GM23338 (cell line): ENCODE results near the gene PRKAR1B.

ENCODE experiments used
- EZH2 ChIP-seq: fragments of 200-600 bp; sonication (generic); IDR thresholded peaks from one replicate; pipeline ENCODE4 v1.8.0; 2017; ENCODE audit warnings: antibody characterized with exemption, mild to moderate bottlenecking, low read depth; ENCODE audit not compliant: unreplicated experiment
- EZH2phosphoT487 ChIP-seq: fragments of 200-600 bp; sonication (generic); IDR thresholded peaks from one replicate; pipeline ENCODE4 v1.8.1; 2018; ENCODE audit warnings: antibody characterized with exemption; ENCODE audit not compliant: unreplicated experiment
- JUNB ChIP-seq: IDR thresholded peaks from one replicate; pipeline ENCODE4 v1.6.1; 2016; ENCODE audit warnings: antibody characterized with exemption; ENCODE audit not compliant: unreplicated experiment
- POLR2AphosphoS5 ChIP-seq: IDR thresholded peaks from 2 replicates; pipeline ENCODE4 v1.6.1; 2016; ENCODE audit warnings: antibody characterized with exemption, low read depth
- STAT1 ChIP-seq: IDR thresholded peaks from one replicate; pipeline ENCODE4 v1.6.1; 2016; ENCODE audit warnings: antibody characterized with exemption; ENCODE audit not compliant: unreplicated experiment
- TF ChIP-seq, protein P1 (sequence below), 2 experiments: fragments of 200-600 bp in 1 of 2; sonication (generic) in 1 of 2; conservative IDR thresholded peaks; 2 replicates each; pipeline versions ENCODE4 v1.5.1 to v1.6.1; 2016 to 2017; ENCODE audit warnings: antibody characterized with exemption in 2 of 2, low read depth in 2 of 2, mild to moderate bottlenecking in 2 of 2, moderate library complexity in 1 of 2
- TF ChIP-seq, protein P2 (sequence below): IDR thresholded peaks from 2 replicates; pipeline ENCODE4 v1.6.1; 2016; ENCODE audit warnings: antibody characterized with exemption

DNA sequence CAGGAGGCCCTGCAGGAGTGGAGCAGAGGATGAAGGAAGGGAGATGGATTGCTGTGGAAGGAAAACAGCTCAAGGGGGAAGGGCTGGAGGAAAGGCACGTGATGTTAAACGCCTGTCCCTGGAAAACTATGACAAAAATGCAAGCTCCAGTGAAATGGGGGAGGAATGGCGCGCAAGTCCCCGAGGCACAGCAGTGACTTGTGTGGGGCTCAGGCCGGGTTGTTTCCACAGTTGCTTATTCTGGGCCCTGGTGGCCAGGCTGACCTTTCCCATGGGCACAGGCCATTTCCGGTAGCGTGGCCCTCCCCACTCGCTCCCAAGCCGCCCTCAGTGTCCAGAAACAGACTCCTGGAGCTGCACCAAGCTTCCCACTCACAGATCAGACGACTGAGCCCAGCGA lies 139.3 kb downstream of the PRKAR1B start:
- TF ChIP-seq, protein P1, sequence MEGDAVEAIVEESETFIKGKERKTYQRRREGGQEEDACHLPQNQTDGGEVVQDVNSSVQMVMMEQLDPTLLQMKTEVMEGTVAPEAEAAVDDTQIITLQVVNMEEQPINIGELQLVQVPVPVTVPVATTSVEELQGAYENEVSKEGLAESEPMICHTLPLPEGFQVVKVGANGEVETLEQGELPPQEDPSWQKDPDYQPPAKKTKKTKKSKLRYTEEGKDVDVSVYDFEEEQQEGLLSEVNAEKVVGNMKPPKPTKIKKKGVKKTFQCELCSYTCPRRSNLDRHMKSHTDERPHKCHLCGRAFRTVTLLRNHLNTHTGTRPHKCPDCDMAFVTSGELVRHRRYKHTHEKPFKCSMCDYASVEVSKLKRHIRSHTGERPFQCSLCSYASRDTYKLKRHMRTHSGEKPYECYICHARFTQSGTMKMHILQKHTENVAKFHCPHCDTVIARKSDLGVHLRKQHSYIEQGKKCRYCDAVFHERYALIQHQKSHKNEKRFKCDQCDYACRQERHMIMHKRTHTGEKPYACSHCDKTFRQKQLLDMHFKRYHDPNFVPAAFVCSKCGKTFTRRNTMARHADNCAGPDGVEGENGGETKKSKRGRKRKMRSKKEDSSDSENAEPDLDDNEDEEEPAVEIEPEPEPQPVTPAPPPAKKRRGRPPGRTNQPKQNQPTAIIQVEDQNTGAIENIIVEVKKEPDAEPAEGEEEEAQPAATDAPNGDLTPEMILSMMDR (conservative IDR thresholded peaks at IDR 0.05; ENCODE audit: low read depth in 2 of 2): no peak
- TF ChIP-seq EZH2 (no peak), EZH2phosphoT487 (no peak), POLR2AphosphoS5 (no peak), JUNB (no peak), STAT1 (no peak)
- TF ChIP-seq, protein P2, sequence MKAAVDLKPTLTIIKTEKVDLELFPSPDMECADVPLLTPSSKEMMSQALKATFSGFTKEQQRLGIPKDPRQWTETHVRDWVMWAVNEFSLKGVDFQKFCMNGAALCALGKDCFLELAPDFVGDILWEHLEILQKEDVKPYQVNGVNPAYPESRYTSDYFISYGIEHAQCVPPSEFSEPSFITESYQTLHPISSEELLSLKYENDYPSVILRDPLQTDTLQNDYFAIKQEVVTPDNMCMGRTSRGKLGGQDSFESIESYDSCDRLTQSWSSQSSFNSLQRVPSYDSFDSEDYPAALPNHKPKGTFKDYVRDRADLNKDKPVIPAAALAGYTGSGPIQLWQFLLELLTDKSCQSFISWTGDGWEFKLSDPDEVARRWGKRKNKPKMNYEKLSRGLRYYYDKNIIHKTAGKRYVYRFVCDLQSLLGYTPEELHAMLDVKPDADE: no peak
